ENCODE results near the gene CCDC102A. TPM values are rescaled to one million over a fixed set of nuclear protein-coding genes. Genes with fewer than 3 reads are reported as not detected.

CCDC102A gene
- polyA plus RNA-seq, 2 donors = 2.6 TPM

DNA sequence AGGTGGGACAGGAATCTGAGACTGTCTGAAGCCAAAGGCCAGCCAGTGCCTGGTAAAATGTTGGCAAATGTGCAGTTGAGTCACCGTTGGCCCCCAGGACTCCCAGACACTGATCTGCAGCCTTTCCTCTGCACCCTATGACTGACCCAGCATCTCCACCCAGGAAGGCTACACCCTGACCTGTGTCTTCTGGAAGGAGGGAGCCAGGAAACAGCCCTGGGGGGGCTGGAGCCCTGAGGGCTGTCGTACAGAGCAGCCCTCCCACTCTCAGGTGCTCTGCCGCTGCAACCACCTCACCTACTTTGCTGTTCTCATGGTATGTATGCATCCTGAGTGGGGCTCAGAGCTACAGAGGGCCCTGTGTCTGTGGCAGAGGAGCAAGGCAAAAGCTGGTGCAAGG lies 30.1 kb upstream of the CCDC102A start:
- H3K27me3 ChIP-seq (ENCODE audit: control insufficient read depth in 1 of 2, insufficient read depth in 2 of 2, low read length in 2 of 2) = no peaks in the 10 kb centered on the region
- 70 to 72% methylated on average over 3 of the region's 3 CpGs for WGBS, 2 donors
- peaks cover 4 to 6% of the 10 kb centered on the region in 2 donors for H3K9me3 ChIP-seq (ENCODE audit: control insufficient read depth in 2 of 2, insufficient read depth in 1 of 2, low read depth in 1 of 2, low read length in 1 of 2)
- peaks cover 0 to 7% of the 10 kb centered on the region in 2 donors for H3K36me3 ChIP-seq (ENCODE audit: control insufficient read depth in 2 of 2, insufficient read depth in 2 of 2, low read length in 1 of 2)
- H3K4me1 ChIP-seq (ENCODE audit: control insufficient read depth in 2 of 2, insufficient read depth in 2 of 2, low read length in 1 of 2) = no peaks in the 10 kb centered on the region
- H3K27ac ChIP-seq (ENCODE audit: low read depth in 2 of 2, low read length in 1 of 2) = no peak overlapping the region
- no peak overlapping the region for H3K4me3 ChIP-seq (ENCODE audit: low read depth in 1 of 2, low read length in 2 of 2)

GRCh38 chr16:57565461-57565860 lies 29.1 kb upstream of the CCDC102A start:
- Histone ChIP-seq H3K9me3 (ENCODE audit: control insufficient read depth in 2 of 2, insufficient read depth in 1 of 2, low read depth in 1 of 2, low read length in 1 of 2) (peaks cover 4 to 6% of the 10 kb centered on the region in 2 donors), H3K27ac (ENCODE audit: low read depth in 2 of 2, low read length in 1 of 2) (no peak overlapping the region), H3K27me3 (ENCODE audit: control insufficient read depth in 1 of 2, insufficient read depth in 2 of 2, low read length in 2 of 2) (no peaks in the 10 kb centered on the region), H3K4me3 (ENCODE audit: low read depth in 1 of 2, low read length in 2 of 2) (no peak overlapping the region), H3K4me1 (ENCODE audit: control insufficient read depth in 2 of 2, insufficient read depth in 2 of 2, low read length in 1 of 2) (no peaks in the 10 kb centered on the region), H3K36me3 (ENCODE audit: control insufficient read depth in 2 of 2, insufficient read depth in 2 of 2, low read length in 1 of 2) (peaks cover 0 to 7% of the 10 kb centered on the region in 2 donors)
- 80 to 82% methylated on average over 3 of the region's 3 CpGs for whole genome bisulfite sequencing, 2 donors

DNA sequence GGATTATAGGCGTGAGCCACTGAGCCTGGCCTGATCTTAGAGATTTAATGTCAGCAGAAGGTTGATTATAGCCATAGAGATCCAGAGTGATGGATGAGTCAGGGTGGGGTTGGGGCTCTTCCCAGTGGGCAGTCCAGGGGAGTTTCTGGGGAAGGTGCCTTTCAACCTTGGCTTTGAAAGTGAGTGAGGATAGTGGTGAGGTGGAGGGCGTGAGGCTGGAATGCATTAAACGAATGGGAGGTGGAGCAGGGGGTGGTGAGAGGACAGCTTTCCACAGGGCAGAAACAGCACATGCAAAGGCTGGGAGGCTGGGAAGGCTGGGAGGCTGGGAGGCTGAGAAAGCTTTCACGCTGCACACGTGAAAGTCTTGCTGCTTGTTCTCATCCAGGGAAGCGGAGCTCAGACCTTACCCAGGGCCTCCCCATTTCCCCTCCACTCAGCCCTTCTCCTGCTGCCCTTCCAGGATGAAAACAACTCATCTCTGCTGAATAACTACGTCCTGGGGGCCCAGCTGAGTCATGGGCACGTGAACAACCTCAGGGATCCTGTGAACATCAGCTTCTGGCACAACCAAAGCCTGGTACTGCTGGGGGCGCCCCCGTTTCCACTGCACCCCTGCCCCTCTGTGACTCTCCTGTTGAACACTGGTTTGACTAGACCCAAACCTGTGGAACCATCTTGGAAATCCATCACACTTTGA lies 28.4 kb upstream of the CCDC102A start:
- Histone ChIP-seq H3K27ac (ENCODE audit: low read depth in 2 of 2, low read length in 1 of 2) (no peak overlapping the region), H3K4me1 (ENCODE audit: control insufficient read depth in 2 of 2, insufficient read depth in 2 of 2, low read length in 1 of 2) (no peaks in the 10 kb centered on the region), H3K27me3 (ENCODE audit: control insufficient read depth in 1 of 2, insufficient read depth in 2 of 2, low read length in 2 of 2) (no peaks in the 10 kb centered on the region), H3K4me3 (ENCODE audit: low read depth in 1 of 2, low read length in 2 of 2) (no peak overlapping the region), H3K36me3 (ENCODE audit: control insufficient read depth in 2 of 2, insufficient read depth in 2 of 2, low read length in 1 of 2) (peaks cover 0 to 7% of the 10 kb centered on the region in 2 donors), H3K9me3 (ENCODE audit: control insufficient read depth in 2 of 2, insufficient read depth in 1 of 2, low read depth in 1 of 2, low read length in 1 of 2) (peaks cover 4 to 6% of the 10 kb centered on the region in 2 donors)
- WGBS, 2 donors = 61 to 69% methylated on average over 10 of the region's 10 CpGs

GRCh38 chr16:57563761-57564160 lies 27.4 kb upstream of the CCDC102A start:
- WGBS, 2 donors = 76 to 81% methylated on average over 12 of the region's 12 CpGs
- no peak overlapping the region for H3K4me3 ChIP-seq (ENCODE audit: low read depth in 1 of 2, low read length in 2 of 2)
- H3K9me3 ChIP-seq (ENCODE audit: control insufficient read depth in 2 of 2, insufficient read depth in 1 of 2, low read depth in 1 of 2, low read length in 1 of 2) = peaks cover 4 to 5% of the 10 kb centered on the region in 2 donors
- no peak overlapping the region for H3K27ac ChIP-seq (ENCODE audit: low read depth in 2 of 2, low read length in 1 of 2)
- no peaks in the 10 kb centered on the region for H3K4me1 ChIP-seq (ENCODE audit: control insufficient read depth in 2 of 2, insufficient read depth in 2 of 2, low read length in 1 of 2)
- H3K36me3 ChIP-seq (ENCODE audit: control insufficient read depth in 2 of 2, insufficient read depth in 2 of 2, low read length in 1 of 2) = peaks cover 0 to 2% of the 10 kb centered on the region in 2 donors
- no peaks in the 10 kb centered on the region for H3K27me3 ChIP-seq (ENCODE audit: control insufficient read depth in 1 of 2, insufficient read depth in 2 of 2, low read length in 2 of 2)

- WGBS, 2 donors = 68 to 80% methylated on average over 3 of the region's 3 CpGs
- no peaks in the 10 kb centered on the region for H3K27me3 ChIP-seq (ENCODE audit: control insufficient read depth in 1 of 2, insufficient read depth in 2 of 2, low read length in 2 of 2)
Measured at GRCh38 chr16:57563487-57563750, 27.0 kb upstream of the CCDC102A start.

GRCh38 chr16:57562669-57563486 lies 26.5 kb upstream of the CCDC102A start:
- peaks cover 2 to 4% of the 10 kb centered on the region in 2 donors for H3K9me3 ChIP-seq (ENCODE audit: control insufficient read depth in 2 of 2, insufficient read depth in 1 of 2, low read depth in 1 of 2, low read length in 1 of 2)
- H3K36me3 ChIP-seq (ENCODE audit: control insufficient read depth in 2 of 2, insufficient read depth in 2 of 2, low read length in 1 of 2) = no peaks in the 10 kb centered on the region
- H3K27me3 ChIP-seq (ENCODE audit: control insufficient read depth in 1 of 2, insufficient read depth in 2 of 2, low read length in 2 of 2) = no peaks in the 10 kb centered on the region
- no peaks in the 10 kb centered on the region for H3K4me1 ChIP-seq (ENCODE audit: control insufficient read depth in 2 of 2, insufficient read depth in 2 of 2, low read length in 1 of 2)
- no peak overlapping the region for H3K4me3 ChIP-seq (ENCODE audit: low read depth in 1 of 2, low read length in 2 of 2)
- 66 to 73% methylated on average over 8 of the region's 8 CpGs for WGBS, 2 donors
- no peak overlapping the region for H3K27ac ChIP-seq (ENCODE audit: low read depth in 2 of 2, low read length in 1 of 2)

More at GRCh38 chr16:57563487-57563750, 27.0 kb upstream of the CCDC102A start:
- Histone ChIP-seq H3K4me3 (ENCODE audit: low read depth in 1 of 2, low read length in 2 of 2) (no peak overlapping the region), H3K27ac (ENCODE audit: low read depth in 2 of 2, low read length in 1 of 2) (no peak overlapping the region), H3K4me1 (ENCODE audit: control insufficient read depth in 2 of 2, insufficient read depth in 2 of 2, low read length in 1 of 2) (no peaks in the 10 kb centered on the region), H3K36me3 (ENCODE audit: control insufficient read depth in 2 of 2, insufficient read depth in 2 of 2, low read length in 1 of 2) (no peaks in the 10 kb centered on the region), H3K9me3 (ENCODE audit: control insufficient read depth in 2 of 2, insufficient read depth in 1 of 2, low read depth in 1 of 2, low read length in 1 of 2) (peaks cover 2 to 4% of the 10 kb centered on the region in 2 donors)

DNA sequence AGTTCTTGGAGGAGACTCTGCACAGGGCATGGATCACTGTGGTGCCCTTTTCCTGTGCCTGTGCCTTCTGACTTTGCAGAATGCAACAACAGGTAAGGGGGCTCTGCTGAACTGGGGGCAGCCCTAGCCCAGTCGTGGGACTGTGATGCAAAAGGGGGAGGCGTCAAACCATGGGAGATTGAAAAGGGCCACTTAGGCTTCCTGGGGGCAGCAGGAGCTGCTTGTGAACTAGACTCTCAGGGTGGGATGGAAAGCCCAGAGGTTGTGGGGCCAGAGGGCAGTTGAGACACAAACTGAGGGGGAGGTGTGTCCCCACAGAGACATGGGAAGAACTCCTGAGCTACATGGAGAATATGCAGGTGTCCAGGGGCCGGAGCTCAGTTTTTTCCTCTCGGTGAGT lies 25.7 kb upstream of the CCDC102A start:
- Histone ChIP-seq H3K9me3 (ENCODE audit: control insufficient read depth in 2 of 2, insufficient read depth in 1 of 2, low read depth in 1 of 2, low read length in 1 of 2) (peaks cover 2 to 4% of the 10 kb centered on the region in 2 donors), H3K27me3 (ENCODE audit: control insufficient read depth in 1 of 2, insufficient read depth in 2 of 2, low read length in 2 of 2) (no peaks in the 10 kb centered on the region), H3K36me3 (ENCODE audit: control insufficient read depth in 2 of 2, insufficient read depth in 2 of 2, low read length in 1 of 2) (no peaks in the 10 kb centered on the region), H3K4me3 (ENCODE audit: low read depth in 1 of 2, low read length in 2 of 2) (no peak overlapping the region), H3K4me1 (ENCODE audit: control insufficient read depth in 2 of 2, insufficient read depth in 2 of 2, low read length in 1 of 2) (no peaks in the 10 kb centered on the region), H3K27ac (ENCODE audit: low read depth in 2 of 2, low read length in 1 of 2) (no peak overlapping the region)
- 91 to 97% methylated on average over 4 of the region's 4 CpGs for WGBS, 2 donors

GRCh38 chr16:57559072-57559790 lies 22.9 kb upstream of the CCDC102A start:
- Histone ChIP-seq H3K9me3 (ENCODE audit: control insufficient read depth in 2 of 2, insufficient read depth in 1 of 2, low read depth in 1 of 2, low read length in 1 of 2) (peaks cover 2 to 4% of the 10 kb centered on the region in 2 donors), H3K4me3 (ENCODE audit: low read depth in 1 of 2, low read length in 2 of 2) (no peak overlapping the region), H3K27ac (ENCODE audit: low read depth in 2 of 2, low read length in 1 of 2) (no peak overlapping the region), H3K4me1 (ENCODE audit: control insufficient read depth in 2 of 2, insufficient read depth in 2 of 2, low read length in 1 of 2) (no peaks in the 10 kb centered on the region), H3K36me3 (ENCODE audit: control insufficient read depth in 2 of 2, insufficient read depth in 2 of 2, low read length in 1 of 2) (no peaks in the 10 kb centered on the region), H3K27me3 (ENCODE audit: control insufficient read depth in 1 of 2, insufficient read depth in 2 of 2, low read length in 2 of 2) (no peaks in the 10 kb centered on the region)
- 82 to 86% methylated on average over 4 of the region's 4 CpGs for WGBS, 2 donors

- Histone ChIP-seq H3K4me3 (ENCODE audit: low read depth in 1 of 2, low read length in 2 of 2) (no peak overlapping the region), H3K36me3 (ENCODE audit: control insufficient read depth in 2 of 2, insufficient read depth in 2 of 2, low read length in 1 of 2) (no peaks in the 10 kb centered on the region), H3K9me3 (ENCODE audit: control insufficient read depth in 2 of 2, insufficient read depth in 1 of 2, low read depth in 1 of 2, low read length in 1 of 2) (peaks cover 2% of the 10 kb centered on the region in 2 donors), H3K27ac (ENCODE audit: low read depth in 2 of 2, low read length in 1 of 2) (no peak overlapping the region), H3K4me1 (ENCODE audit: control insufficient read depth in 2 of 2, insufficient read depth in 2 of 2, low read length in 1 of 2) (no peaks in the 10 kb centered on the region), H3K27me3 (ENCODE audit: control insufficient read depth in 1 of 2, insufficient read depth in 2 of 2, low read length in 2 of 2) (no peaks in the 10 kb centered on the region)
- 81 to 88% methylated on average over 8 of the region's 8 CpGs for WGBS, 2 donors
Measured at GRCh38 chr16:57556941-57557541, 20.7 kb upstream of the CCDC102A start.

Measured in esophagus (tissue), 2 donors.